GDM1 (cell line): Measurements from ENCODE around the gene GPR89B.
"Not testable (repeated sequence)": the region's sequence is repeated elsewhere in the genome, so short reads cannot be mapped to it uniquely, and the experiment has no call there.

Experiments
- DNase-seq: peaks from one replicate; lab custom pipeline; 2025; lab: John Stamatoyannopoulos, UW

GPR89B gene

GRCh38 chr1:147940456-147940855, 12.2 kb downstream of the GPR89B start:
- DNase-seq = not testable (repeated sequence)

GRCh38 chr1:147942563-147942962, 14.3 kb downstream of the GPR89B start:
- not testable (repeated sequence) for DNase-seq

DNA sequence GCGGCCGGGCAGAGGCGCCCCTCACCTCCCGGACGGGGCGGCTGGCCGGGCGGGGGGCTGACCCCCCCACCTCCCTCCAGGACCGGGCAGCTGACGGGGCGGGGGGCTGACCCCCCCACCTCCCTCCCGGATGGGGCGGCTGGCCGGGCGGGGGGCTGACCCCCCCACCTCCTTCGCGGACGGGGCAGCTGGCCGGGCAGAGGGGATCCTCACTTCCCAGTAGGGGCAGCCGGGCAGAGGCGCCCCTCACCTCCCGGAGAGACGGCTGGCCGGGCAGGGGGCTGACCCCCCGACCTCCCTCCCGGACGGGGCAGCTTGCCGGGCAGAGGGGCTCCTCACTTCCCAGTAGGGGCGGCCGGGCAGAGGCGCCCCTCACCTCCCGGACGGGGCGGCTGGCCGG, 21.3 kb downstream of the GPR89B start:
- not testable (repeated sequence) for DNase-seq

DNA sequence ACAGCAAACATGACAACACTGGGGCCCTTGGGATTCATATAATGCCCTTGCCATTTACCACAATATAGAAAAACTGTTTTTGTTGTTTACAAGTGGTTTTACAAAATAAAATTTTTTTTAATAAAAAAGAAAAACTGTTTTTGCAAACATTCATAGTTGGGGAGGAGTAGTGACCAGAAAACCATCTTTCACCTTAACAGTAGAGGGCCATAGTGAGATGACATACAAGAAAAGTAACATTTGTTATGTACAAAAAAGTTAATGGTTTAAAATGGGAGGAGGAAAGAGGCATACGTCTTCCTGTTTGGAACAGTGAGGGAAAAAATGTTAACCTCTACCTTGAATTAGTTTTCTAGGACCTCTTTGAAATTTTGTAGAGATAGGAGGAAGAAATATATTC, 30.7 kb downstream of the GPR89B start:
- not testable (repeated sequence) for DNase-seq

- DNase-seq = not testable (repeated sequence)
Observed at GRCh38 chr1:147959680-147960079, 31.5 kb downstream of the GPR89B start.

DNA sequence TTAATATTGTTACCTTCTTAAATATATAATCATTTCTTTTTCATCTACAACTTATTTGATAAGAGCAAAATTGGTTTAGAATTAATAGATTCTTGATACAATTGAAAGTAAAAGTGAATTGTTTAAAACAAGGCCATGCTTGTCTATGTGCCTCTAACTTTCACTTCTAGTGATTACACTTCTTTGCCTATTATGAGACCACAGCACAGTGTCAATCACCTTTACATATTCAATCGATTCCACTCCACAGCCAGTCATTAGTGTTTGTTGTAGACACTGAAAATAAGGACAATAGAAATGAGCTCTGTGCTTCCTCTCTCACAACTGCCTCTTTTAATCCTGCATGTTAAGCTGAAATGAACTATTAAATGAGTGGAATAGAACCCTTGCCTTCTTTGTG, 36.4 kb downstream of the GPR89B start:
- DNase-seq = not testable (repeated sequence)

DNA sequence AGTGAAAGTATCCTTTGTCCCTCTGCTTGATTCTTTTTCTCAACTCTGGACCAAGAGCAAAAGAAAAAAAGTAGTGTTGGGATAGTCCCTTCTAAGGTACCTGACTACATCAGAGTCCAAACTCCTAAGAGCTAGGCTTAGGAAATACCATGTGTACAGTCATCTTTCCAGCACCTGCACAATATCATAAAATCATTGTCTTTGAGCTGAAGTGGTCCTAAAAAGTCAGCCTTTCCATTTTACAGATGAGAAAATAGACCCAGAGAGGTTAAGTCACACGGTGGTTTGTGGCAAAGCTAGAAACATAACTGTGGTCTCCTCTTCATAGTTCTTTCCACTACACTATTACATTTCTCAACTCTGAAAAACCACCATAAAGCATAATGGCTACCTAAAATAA, 38.4 kb downstream of the GPR89B start:
- DNase-seq = not testable (repeated sequence)

DNA sequence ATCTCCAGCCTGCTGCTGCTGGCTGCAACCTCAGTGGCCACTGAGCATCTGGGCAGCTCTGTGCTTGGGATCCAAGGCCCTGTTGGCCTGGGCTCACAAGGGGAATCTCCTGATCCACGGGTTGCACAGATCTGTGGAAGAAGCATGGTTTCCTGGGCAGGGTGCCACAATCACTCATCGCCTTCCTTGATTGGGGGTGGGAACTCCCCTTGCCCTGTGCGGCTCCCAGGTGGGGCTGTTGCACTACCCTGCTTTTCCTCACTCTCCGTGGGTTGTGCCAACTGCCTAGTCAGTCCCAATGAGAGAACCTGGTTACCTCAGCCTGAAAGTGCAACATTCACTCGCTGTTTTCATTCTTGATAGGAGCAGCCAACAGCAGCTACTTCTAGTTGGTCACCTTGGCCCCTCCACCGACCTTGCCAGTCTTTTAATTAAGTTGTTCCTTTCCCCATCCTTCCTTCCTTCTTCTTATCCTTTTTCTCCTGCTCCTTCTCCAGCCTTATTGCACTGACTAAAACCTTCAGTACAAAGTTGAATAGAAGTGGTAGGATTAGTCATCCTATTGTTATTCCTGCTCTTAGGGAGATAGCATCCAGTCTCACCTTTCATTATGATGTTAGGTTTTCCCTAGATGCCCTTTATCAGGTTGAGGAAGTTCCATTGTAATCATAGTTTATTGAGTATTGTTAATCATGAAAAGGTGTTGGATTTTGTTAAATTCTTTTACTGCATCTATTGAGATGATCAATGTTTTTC, 50.9 kb downstream of the GPR89B start:
- not testable (repeated sequence) for DNase-seq

DNA sequence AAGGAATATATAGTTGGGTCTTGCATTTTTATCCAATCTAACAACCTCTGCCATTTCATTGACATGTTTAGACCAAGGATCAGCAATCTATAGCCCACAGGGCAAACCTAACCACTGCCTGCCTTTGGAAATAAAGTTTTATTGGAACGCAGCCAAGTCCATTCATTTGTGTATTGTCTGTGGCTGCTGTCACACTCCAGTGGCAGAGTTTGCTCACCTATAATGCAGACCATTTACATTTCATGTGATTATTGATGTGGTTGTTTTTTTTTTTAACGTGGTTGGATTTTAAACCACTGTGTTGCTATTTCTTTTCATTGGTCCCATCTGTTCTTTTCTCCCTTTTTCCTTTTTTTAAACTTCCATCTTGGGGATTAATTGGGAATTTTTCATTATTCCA, 57.2 kb downstream of the GPR89B start:
- not testable (repeated sequence) for DNase-seq

- DNase-seq = not testable (repeated sequence)
Observed at GRCh38 chr1:147987893-147988292, 59.7 kb downstream of the GPR89B start.

DNA sequence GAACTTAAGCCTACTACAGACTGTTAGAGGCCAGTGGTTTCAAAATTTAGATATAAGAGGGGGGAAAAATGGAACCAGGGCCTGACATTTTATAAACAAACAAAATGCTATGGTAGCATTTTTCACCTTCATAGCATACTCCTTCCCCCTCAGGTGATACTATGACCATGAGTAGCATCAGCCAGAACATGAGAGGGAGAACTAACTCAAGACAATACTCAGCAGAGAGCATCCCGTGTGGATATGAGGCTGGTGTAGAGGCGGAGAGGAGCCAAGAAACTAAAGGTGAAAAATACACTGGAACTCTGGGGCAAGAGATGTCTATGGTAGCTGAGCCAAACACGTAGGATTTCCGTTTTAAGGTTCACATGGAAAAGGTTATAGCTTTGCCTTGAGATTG, 64.7 kb downstream of the GPR89B start:
- DNase-seq = not testable (repeated sequence)

- DNase-seq = not testable (repeated sequence)
Observed at GRCh38 chr1:147993400-147993799, 65.2 kb downstream of the GPR89B start.

DNA sequence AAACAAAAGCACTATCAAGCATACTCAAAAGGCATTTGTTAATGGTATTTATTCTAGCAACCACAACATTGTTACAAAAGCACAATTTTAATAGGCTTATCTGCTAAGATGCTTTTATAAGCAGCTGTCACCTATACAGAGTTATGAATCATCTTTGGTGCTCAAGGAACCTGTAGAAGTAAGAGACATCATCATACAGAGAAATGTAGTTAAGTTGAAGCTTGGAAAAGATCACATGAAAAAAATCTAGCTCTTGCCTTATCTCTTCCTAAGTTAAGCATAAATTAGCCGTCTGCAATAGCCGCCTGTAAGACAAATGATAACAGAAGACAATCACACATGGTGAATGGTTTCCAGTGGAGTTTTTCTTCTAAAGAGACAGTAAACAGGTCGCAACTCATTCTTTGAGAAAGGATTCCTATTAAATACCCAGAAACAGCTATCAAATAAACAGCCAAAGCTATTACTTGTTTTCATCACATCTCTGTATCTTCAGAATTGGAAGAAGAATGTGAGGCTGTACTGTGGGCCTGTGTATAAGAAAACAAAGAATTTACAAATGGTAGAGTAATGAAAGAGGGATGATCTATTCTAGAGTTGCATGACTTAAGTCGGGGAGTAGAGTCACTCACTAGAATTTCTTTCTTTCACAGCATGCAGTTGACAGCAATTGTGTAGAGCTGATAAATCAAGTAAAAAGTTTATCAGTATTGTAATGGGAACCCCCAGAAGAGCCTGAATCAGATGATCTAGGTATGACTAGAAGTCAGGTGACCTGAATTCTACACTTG, 65.8 kb downstream of the GPR89B start:
- DNase-seq = not testable (repeated sequence)

DNA sequence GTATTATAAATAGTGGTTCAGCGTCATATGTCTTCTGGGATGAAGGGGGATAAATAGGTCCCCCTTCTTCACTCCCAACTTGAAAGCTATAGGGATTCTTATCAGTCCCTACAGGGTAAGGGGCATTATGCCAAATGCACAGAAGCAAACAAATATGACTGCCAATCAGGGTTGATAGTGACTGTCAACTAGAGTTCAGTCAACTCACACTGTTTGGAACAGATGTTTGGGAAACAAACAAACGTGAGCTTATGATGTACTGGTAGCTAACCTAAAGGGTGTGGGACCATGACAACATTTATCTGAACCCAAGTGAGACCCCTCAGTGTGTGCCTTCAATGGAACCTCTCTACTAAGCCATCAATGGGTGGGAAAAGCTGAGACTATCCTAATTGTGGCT, 67.9 kb downstream of the GPR89B start:
- DNase-seq = not testable (repeated sequence)

DNA sequence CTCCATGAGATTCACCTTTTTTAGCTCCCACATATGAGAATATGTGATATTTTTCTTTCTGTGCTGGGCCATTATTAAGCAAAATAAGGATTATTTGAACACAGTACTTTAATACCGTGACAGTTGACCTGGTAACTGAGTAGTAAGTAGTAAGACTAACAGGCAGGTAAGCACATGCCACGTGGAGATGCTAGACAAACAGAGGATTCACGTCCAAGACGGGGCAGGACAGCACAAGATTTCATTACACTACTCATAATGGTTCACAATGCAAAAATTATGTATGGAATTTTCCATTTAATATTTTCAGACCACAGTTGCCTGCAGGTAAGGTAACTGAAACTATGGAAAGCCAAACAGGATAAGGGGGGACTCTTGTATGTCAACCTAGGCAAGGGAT, 79.5 kb downstream of the GPR89B start:
- DNase-seq = not testable (repeated sequence)

DNA sequence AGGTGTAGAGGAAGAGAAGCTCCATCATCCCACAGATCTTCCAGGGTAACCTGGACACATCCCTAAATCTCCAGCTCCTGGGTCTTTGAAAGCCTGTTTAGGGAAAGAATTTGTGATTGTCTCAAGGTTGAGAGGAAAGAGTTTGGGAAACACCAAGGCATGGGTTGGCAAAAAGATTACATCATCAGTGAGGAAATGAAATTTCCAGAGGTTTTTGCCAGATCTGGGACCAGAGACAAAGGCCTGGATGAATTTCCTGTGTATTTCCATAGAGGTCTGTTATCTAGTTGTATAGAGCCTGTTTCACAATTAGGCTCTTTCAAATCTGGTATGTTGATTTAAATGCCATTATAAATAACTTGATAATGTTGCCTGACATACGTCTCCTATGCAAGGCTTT, 82.3 kb downstream of the GPR89B start:
- no peak for DNase-seq

- not testable (repeated sequence) for DNase-seq
Observed at GRCh38 chr1:148013177-148014144, 85.2 kb downstream of the GPR89B start.

- not testable (repeated sequence) for DNase-seq
Observed at GRCh38 chr1:148014289-148015200, 86.3 kb downstream of the GPR89B start.

DNA sequence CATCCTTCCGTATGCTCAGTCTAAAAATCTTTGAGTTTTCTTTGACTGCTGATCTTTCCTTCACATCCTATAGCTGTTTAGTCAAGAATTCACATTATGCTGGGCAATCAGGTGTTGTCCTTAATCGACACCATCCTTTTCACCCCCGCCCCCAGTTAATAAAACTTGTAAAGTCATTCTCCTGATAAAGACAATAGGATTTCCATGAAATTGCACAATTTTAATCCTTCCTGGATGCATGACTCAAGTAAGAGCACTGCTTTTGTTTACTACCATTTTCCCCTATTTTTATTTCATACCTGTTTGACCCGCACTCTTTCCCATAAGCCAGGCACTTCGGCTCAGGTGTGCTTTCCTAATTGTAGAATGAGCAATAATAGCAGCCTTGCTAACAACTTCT, 96.7 kb downstream of the GPR89B start:
- not testable (repeated sequence) for DNase-seq

- not testable (repeated sequence) for DNase-seq
Observed at GRCh38 chr1:148027004-148027403, 98.8 kb downstream of the GPR89B start.

DNA sequence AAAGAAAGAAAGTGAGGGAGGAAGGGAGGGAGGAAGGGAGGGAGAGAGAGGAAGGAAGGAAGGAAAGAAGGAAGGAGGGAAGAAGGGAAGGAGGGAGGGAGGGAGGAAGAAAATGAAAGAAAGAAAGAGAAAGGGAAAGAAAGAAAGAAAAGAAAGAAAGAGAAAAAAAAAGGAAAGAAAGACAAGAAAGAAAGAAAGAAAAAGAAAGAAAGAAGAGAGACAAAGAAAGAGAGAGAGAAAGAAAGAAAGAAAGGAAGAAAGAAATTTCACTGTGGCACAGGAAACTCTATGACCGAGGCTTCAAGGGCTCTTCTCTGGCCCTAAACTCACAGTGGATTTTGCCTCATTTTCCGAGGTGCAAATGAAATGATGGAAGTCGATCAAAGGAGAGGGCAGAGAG, 104.0 kb downstream of the GPR89B start:
- not testable (repeated sequence) for DNase-seq
